Peyer's patch (tissue), 4 donors: Measurements from ENCODE around the gene OR7G2.

Experiments used
- CTCF ChIP-seq, 6 experiments: fragments of 450-650 bp in 4 of 6; fragments of 200-600 bp in 2 of 6; sonication (generic) in 1 of 6; IDR thresholded peaks; one replicate each; pipeline ENCODE4 v1.5.1; 2017 to 2019; ENCODE audit warnings: antibody characterized with exemption in 6 of 6, mild to moderate bottlenecking in 3 of 6, moderate library complexity in 1 of 6
- POLR2A ChIP-seq, 2 donors: fragments of 450-650 bp; IDR thresholded peaks; one replicate each; pipeline ENCODE4 v1.5.1; 2017; ENCODE audit warnings: antibody characterized with exemption in 2 of 2, mild to moderate bottlenecking in 2 of 2, moderate library complexity in 2 of 2

GRCh38 chr19:9151367-9151766, 44.1 kb upstream of the OR7G2 start:
- TF ChIP-seq CTCF (IDR thresholded peaks at IDR 0.05): no peak
- no peak for TF ChIP-seq POLR2A (IDR thresholded peaks at IDR 0.05)
